ENCODE data around the gene ZNF805.

DNA sequence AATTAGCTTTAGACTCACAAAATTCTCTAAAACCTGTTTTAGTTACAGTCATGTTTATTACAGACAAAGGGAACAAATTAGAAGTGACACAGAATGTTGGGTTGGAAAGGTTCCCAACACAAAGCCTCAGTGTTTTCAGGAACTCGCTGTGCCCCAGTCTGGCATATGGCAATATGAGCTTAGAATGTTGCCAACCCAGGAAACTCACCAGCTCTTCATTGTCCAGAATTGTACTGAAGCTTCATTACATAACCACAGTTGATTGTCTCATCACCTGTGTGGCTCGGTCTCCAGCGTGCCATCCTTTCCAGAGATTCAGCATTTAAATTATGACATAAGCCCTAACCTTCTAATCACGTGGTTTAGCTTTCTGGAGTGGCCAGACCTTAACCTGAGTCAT lies 30.1 kb upstream of the ZNF805 start:
- TF ChIP-seq CTCF (IDR thresholded peaks at IDR 0.05; ENCODE audit: low read depth, low read length) = no peak
- TF ChIP-seq EZH2phosphoT487 (IDR thresholded peaks at IDR 0.05; ENCODE audit: low read depth) = no peak

Data from OCI-LY3 (cell line).